GM12801 (cell line): ENCODE data around the gene UBE2D1.

Experiments
- CTCF ChIP-seq: IDR thresholded peaks from one replicate; pipeline ENCODE4 v1.5.1; 2011; ENCODE audit warnings: control low read depth; ENCODE audit not compliant: insufficient read length; ENCODE audit errors: extremely low read depth

UBE2D1 gene

GRCh38 chr10:58396057-58396456, 61.3 kb downstream of the UBE2D1 start:
- TF ChIP-seq CTCF, result no peak

- TF ChIP-seq CTCF, result no peak
Measured at GRCh38 chr10:58397830-58398229, 63.0 kb downstream of the UBE2D1 start.

- no peak for TF ChIP-seq CTCF
Measured at GRCh38 chr10:58399410-58399809, 64.6 kb downstream of the UBE2D1 start.

GRCh38 chr10:58400609-58401008, 65.8 kb downstream of the UBE2D1 start:
- no peak for TF ChIP-seq CTCF

GRCh38 chr10:58404001-58404400, 69.2 kb downstream of the UBE2D1 start:
- no peak for TF ChIP-seq CTCF

- TF ChIP-seq CTCF, result no peak
Measured at GRCh38 chr10:58409956-58410610, 75.3 kb downstream of the UBE2D1 start.

GRCh38 chr10:58412502-58412961, 77.7 kb downstream of the UBE2D1 start:
- no peak for TF ChIP-seq CTCF
